SJSA1 (cell line): ENCODE data around the gene CADM4. TPM values are rescaled to one million over a fixed set of nuclear protein-coding genes. Genes with fewer than 3 reads are reported as not detected.

Experiments used
- DNase-seq, 2 experiments: peaks; one replicate each; pipeline ENCODE4 v3.0.0-alpha.2; 2015 to 2020; ENCODE audit warnings: low spot score in 2 of 2, low read depth in 1 of 2
- H3K27ac ChIP-seq: fragments of 250-450 bp; sonication (Bioruptor Pico); 2 replicates; pipeline ENCODE4 v1.5.1; 2020; ENCODE audit warnings: mild to moderate bottlenecking, moderate library complexity
- H3K27me3 ChIP-seq: fragments of 250-450 bp; sonication (Bioruptor Pico); replicated peaks from 2 replicates; pipeline ENCODE4 v1.5.1; 2020; ENCODE audit warnings: mild to moderate bottlenecking, moderate library complexity
- H3K36me3 ChIP-seq: fragments of 250-450 bp; sonication (Bioruptor Pico); 2 replicates; pipeline ENCODE4 v1.5.1; 2020; ENCODE audit warnings: mild to moderate bottlenecking
- H3K4me1 ChIP-seq: fragments of 250-450 bp; sonication (Bioruptor Pico); replicated peaks from 2 replicates; pipeline ENCODE4 v1.6.1; 2021; ENCODE audit warnings: mild to moderate bottlenecking
- H3K4me3 ChIP-seq: fragments of 250-450 bp; sonication (Bioruptor Pico); 2 replicates; pipeline ENCODE4 v1.5.1; 2020; ENCODE audit warnings: mild to moderate bottlenecking
- H3K9me3 ChIP-seq: fragments of 250-450 bp; sonication (Bioruptor Pico); replicated peaks from 2 replicates; pipeline ENCODE4 v1.5.1; 2020; ENCODE audit warnings: mild to moderate bottlenecking
- total RNA-seq: library from RNA; depleted of rRNA; stranded (reverse); fragments of >200 nt; shearing (Covaris generic); gene quantifications from 2 replicates; pipeline ENCODE4 v1.2.3, GENCODE V29; 2014

The CADM4 gene
- total RNA-seq, 1 experiment from 2014 or later, result not detected

DNA sequence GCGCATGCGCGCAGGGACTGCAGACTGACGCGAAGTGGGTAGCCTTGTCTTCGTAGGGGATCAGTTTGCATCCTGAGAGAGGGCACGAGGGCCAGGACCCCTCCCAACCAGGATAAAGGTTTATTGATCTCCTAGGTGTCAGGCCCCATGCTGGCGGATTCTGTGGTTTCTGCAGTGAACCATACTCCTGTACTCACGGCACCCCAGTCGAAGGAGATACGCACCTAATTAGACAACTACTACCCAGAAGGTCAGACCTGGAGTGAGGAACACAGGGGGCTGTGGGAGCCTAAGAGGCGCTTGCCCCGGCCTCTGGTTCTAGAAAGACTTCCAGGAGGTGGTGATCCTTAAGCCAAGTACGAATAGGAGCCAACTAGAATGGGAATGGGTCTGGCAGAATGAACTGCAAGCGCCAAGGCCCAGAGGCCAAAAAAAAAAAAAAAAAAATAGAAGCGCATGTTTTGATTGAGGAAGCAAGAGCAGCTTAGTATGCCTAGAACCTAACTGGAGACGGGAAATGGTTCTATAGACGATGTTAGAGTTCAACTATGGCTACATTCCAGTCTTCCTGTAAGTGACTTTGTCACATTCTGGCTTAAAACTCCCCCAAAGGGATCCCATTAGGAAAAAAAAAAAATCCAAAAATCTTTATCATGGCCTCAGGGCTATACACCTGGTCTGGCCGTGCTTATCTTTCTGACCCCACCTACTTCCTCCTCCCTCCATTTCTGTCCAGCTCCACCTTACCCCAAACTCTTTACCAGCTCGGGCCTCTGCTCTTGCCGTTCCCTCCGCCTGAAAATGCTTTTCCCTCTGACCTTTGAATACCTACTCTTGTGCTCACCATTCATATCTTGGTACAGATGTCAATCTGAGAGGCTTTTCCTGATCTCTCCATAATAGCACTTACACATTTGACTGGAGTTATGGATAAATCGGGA is 19.3 kb downstream of the CADM4 start:
- Histone ChIP-seq H3K27ac (no peak overlapping the region), H3K4me3 (peak overlapping the region; percentile 66), H3K9me3 (no peaks in the 10 kb centered on the region), H3K27me3 (no peaks in the 10 kb centered on the region), H3K4me1 (peaks cover 9% of the 10 kb centered on the region), H3K36me3 (no peaks in the 10 kb centered on the region; the same call in 1 of the 2 replicates)
- DNase-seq, result no peak

DNA sequence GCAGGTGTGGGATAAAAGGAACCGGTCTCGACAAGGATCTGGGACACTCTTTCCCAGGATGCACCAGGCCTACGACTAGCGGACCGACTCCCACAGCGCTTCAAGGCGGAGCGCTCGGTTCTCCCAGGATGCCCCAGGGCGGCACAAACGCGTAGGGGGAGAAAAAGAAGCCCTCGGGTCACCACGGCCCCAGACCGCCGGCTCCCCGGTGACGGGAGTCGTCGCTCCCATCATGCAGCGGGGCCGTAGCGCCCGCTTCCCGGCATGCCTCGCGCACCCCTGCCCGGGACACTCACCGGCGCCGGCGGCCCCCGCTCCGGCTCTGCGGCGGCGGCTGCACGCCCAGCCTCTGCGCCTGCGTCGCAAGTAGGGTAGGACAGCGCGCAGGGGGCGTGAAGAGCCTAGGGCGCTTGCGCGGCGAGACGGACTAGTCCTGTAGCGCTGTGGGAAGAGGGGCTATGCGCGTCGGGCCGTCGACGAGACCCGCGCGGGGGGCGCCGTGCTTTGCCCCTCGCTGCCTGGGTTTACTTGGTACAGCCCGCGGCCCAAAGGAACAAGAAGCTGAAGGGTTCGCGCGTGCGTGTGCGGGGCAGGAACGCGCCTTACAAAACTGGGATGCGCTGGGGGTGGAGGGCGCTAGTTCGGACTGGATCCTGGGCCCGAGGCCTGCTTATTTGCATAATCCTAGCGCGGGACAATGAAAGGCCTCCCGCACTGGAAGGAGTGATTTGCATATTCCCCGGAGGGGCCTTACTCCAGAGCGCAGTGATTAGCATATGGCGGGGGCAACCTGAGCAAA is 20.2 kb downstream of the CADM4 start, which contains the start of gene ZNF428:
Gene ZNF428 (minus strand): TSS at position 368 of the 799 bp plus-strand sequence. CDS start 5,325 bp downstream, outside the sequence.
- Histone ChIP-seq H3K36me3 (no peaks in the 10 kb centered on the region; the same call in 1 of the 2 replicates), H3K4me3 (peak within 1 kb of the TSS; percentile 66), H3K4me1 (peaks cover 9% of the 10 kb centered on the region), H3K27ac (peak within 1 kb of the TSS; percentile 78), H3K27me3 (no peaks in the 10 kb centered on the region), H3K9me3 (no peaks in the 10 kb centered on the region)
- DNase-seq, result peak; percentile 89 to 92

DNA sequence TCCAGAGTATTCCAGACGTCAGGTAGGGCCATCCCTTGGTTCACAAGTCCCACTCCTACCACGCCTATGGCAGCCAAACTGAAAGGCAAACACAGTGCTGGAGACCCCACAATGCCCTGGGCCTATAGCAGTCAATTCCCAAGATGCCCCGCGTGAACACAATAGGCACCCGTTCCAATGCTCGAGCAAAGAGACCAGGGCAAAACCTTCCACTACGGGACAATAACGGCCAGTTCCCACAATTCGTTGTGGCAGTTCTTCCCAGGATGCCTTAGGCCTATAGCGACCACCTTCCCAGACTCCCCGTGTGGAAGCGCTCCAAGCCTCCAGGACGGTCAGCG is 20.8 kb downstream of the CADM4 start:
- Histone ChIP-seq H3K27ac (peak overlapping the region; percentile 78), H3K27me3 (no peaks in the 10 kb centered on the region)
- no peak for DNase-seq

DNA sequence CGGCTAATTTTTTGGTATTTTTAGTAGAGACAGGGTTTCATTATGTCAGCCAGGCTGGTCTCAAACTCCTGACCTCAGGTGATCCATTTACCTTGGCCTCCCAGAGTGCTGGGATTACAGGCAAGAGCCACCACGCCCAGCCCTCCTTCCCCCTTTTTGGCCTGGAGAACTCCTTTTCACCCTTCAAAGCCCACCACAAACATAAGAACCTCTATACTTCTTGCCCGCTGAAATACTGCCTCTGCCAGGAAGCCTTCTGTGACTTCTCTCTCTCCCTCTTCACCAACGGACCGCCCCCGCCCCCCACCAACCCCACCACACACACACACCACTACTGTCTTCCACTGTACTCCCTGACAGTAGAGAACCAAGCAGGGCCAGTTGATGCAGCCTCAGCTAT is 22.7 kb downstream of the CADM4 start:
- Histone ChIP-seq H3K4me1 (peaks cover 9% of the 10 kb centered on the region), H3K27me3 (no peaks in the 10 kb centered on the region), H3K27ac (no peak overlapping the region)

More for the DNA sequence above, 20.8 kb downstream of the CADM4 start:
- Histone ChIP-seq H3K4me3 (peak overlapping the region; percentile 66), H3K9me3 (no peaks in the 10 kb centered on the region), H3K36me3 (peaks cover 3% of the 10 kb centered on the region; the same call in 1 of the 2 replicates), H3K4me1 (peaks cover 9% of the 10 kb centered on the region)

DNA sequence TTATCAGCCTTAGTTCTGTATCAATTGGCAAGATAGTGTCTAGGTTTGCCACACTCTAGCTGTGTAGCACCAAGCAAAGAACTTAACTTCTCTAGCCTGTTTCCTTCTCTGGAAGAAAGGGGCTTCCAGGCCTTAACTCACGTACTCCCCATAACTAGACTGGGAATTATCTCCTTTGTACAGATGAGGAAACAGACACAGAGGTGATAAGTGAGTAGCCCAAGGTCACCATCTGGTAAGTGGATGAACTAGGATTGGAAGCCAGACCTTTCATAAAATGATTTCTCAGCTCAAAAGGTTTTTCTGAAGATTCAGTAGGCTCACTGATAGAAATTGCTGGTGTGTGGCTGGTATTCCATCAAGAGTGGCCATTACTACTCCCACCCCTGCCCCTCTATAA is 23.3 kb downstream of the CADM4 start:
- H3K4me3 ChIP-seq, result no peak overlapping the region
- H3K4me1 ChIP-seq, result peaks cover 9% of the 10 kb centered on the region
- H3K27me3 ChIP-seq, result no peaks in the 10 kb centered on the region
- no peak overlapping the region for H3K27ac ChIP-seq
- peaks cover 21% of the 10 kb centered on the region for H3K36me3 ChIP-seq
- DNase-seq, result no peak
- H3K9me3 ChIP-seq, result no peaks in the 10 kb centered on the region

More for the DNA sequence above, 22.7 kb downstream of the CADM4 start:
- no peak overlapping the region for H3K4me3 ChIP-seq
- no peak for DNase-seq
- H3K36me3 ChIP-seq, result peaks cover 15% of the 10 kb centered on the region
- no peaks in the 10 kb centered on the region for H3K9me3 ChIP-seq

DNA sequence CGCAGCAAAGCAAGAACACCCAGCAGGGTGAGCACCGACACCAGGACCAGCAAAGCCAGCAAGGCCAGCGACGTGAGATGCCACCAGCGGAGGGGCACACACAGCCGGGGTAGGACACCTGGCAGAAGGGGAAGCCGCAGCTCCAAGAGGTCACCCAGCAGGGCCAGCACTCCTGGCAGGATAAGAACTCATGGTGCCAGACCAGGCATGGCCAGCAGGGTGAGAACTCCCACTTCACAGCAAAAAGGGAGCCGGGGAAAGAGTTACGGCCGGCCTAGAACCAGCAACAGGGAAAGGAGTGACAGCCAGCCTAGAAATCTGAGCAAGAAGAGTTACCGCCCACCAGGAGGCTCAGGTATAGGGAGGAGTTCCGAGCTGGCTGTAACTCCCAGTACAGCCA is 27.3 kb downstream of the CADM4 start:
- Histone ChIP-seq H3K4me1 (peaks cover 13% of the 10 kb centered on the region), H3K27ac (no peak overlapping the region), H3K27me3 (no peaks in the 10 kb centered on the region), H3K36me3 (peaks cover 35% of the 10 kb centered on the region), H3K4me3 (no peak overlapping the region), H3K9me3 (no peaks in the 10 kb centered on the region)
- no peak for DNase-seq

DNA sequence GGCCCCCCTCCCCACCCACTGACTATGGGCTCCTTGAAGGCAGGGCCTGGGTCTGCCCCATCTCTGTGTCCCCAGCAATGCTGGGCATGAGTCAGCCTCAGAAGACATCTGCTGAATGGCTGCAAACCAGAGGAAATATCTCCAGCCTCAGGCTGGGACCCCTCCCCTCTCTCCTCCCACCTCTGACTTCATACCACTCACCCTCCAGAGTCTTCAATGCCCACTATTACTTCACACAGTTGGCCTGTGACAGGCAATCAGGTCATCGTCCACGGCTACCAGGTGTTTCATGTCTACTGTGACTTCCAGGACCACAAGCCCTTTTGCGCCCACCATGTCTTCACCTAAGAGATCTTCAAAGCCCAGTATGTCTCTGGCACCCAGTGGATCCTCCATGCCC is 27.9 kb downstream of the CADM4 start, which contains the start of gene SRRM5:
Gene SRRM5 (plus strand): TSS at position 301 of the 400 bp plus-strand sequence. CDS start 34 bp downstream, at position 335.
- Histone ChIP-seq H3K9me3 (no peaks in the 10 kb centered on the region), H3K4me3 (no peak within 1 kb of the TSS), H3K36me3 (peaks cover 39% of the 10 kb centered on the region), H3K27ac (peak within 1 kb of the TSS; percentile 17; the same call in 1 of the 2 replicates), H3K27me3 (no peaks in the 10 kb centered on the region), H3K4me1 (peaks cover 13% of the 10 kb centered on the region)
- no peak for DNase-seq

DNA sequence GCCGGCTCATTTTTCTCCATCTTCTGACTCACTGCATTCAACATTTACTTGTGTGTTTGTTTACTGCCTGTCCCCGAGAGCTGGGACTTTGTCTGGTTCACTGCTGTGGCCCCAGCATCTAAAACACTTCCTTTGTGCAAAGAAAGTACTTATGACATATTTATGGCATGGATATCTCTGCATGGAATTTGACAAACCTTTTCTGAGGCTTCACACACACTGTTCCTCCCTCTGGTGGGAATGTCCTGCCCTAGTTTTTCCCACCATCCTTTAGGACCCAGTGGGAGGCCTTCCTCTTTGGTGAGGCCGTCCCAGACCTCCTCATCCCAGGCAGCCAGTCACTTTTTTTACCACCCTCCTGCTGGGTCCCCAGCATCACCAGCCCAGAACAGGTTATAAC is 29.2 kb downstream of the CADM4 start:
- peaks cover 45% of the 10 kb centered on the region for H3K36me3 ChIP-seq
- peaks cover 13% of the 10 kb centered on the region for H3K4me1 ChIP-seq
- no peaks in the 10 kb centered on the region for H3K27me3 ChIP-seq
- peak in 1 of 2 experiments; percentile 53 for DNase-seq
- H3K27ac ChIP-seq, result peak overlapping the region; percentile 17; the same call in 1 of the 2 replicates
- no peak overlapping the region for H3K4me3 ChIP-seq
- H3K9me3 ChIP-seq, result no peaks in the 10 kb centered on the region

DNA sequence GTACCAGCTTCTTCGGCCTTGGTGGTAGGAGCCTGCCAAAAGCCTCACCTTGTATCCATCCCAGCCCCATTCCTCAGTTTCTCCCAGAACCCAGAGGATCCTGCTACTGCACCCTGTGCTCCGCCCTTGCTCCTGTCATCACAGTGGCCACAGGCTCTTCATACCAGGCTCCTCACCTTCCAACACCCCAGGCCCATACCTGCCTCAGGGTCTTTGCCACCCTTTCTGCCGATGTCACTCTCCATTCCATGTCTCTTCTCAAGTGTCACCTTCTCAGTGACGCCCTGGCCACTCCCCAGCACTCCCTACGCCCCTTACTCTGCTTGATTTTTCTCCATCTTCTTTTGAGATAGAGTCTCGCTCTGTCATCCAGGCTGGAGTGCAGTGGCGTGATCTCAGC is 29.8 kb downstream of the CADM4 start:
- no peak overlapping the region for H3K4me3 ChIP-seq
- DNase-seq, result no peak
- H3K9me3 ChIP-seq, result no peaks in the 10 kb centered on the region
- H3K27me3 ChIP-seq, result no peaks in the 10 kb centered on the region
- no peak overlapping the region for H3K27ac ChIP-seq
- peaks cover 13% of the 10 kb centered on the region for H3K4me1 ChIP-seq
- H3K36me3 ChIP-seq, result peaks cover 45% of the 10 kb centered on the region

DNA sequence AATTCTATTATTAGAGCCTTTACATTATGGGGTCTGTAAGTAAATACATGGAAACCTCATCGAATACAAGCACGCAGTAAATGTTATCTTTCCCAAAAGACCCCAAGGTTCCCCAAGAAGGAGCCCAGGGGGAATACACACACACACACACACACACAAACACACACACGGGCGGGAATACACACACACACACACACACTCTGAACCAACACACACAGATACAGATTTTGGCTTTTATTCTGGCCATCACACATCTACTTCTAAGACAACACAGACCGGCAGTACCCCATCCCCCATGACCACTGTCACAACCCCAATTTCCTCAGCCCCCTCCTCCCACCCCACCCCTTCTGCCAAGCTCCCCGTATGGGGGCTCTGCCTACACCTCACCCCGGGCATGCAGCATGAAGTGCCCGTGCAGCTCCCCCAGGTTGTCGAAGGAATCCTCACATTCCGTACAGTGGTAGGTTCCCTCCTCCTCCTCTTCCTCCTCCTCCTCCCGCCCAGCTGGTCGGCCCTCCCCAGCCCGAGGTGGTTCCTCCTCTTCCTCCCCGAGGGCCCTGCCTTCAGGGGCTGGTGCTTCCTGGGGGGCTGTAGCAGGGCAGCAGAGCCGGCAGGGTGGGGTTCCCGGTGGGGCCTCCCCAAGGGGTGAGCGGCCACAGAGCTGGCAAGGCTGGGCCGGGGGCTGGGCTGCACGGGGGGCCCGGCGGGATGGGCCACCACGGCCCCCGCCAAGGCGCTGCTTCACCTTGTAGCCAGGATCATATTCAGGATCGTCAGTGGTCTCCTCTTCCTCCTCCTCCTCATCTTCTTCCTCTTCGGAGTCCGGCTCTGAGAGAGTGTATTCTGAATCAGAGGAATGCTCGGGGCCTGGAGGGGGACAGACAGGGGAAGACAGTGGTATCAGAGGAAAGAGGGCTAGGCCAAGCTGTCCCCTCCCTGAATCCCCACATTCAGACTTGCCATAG is 32.1 kb downstream of the CADM4 start:
- H3K4me3 ChIP-seq, result no peak overlapping the region
- peaks cover 13% of the 10 kb centered on the region for H3K4me1 ChIP-seq
- no peaks in the 10 kb centered on the region for H3K27me3 ChIP-seq
- peaks cover 46% of the 10 kb centered on the region for H3K36me3 ChIP-seq
- DNase-seq, result no peak
- H3K9me3 ChIP-seq, result no peaks in the 10 kb centered on the region
- H3K27ac ChIP-seq, result no peak overlapping the region

DNA sequence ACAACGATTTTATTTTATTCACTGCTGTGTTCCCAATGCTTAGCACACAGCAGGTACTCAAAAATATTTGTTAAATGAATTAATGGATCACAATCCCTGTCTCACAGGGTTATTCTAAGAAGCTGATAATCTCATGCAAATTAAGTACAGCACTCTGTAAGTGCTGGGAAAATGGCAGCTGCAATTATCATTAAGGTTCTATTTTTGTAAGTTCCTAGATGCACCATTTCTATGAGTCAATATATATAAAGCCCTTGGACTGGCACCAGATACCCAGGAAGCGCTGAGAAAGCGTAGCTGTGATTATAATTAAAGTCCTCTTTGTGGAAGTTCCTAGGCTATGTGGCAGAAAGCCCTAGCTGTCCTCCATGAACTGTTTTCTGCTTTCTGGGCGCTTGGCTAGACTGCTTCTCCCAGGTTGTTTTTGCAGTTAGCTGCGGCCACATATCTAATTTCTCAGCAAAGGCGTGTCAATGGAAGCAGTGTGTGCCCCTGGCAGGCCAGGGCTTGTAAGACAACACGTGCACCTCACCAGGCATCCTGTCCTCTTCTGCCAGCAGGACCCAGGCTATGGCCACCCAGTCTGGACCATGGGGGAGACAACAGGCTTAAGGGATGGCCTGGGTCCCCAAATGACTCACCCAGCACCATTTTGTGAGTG is 33.0 kb downstream of the CADM4 start:
- no peak overlapping the region for H3K4me3 ChIP-seq
- no peaks in the 10 kb centered on the region for H3K27me3 ChIP-seq
- DNase-seq, result no peak
- no peaks in the 10 kb centered on the region for H3K9me3 ChIP-seq
- no peak overlapping the region for H3K27ac ChIP-seq
- H3K36me3 ChIP-seq, result peaks cover 43% of the 10 kb centered on the region
- peaks cover 13% of the 10 kb centered on the region for H3K4me1 ChIP-seq

DNA sequence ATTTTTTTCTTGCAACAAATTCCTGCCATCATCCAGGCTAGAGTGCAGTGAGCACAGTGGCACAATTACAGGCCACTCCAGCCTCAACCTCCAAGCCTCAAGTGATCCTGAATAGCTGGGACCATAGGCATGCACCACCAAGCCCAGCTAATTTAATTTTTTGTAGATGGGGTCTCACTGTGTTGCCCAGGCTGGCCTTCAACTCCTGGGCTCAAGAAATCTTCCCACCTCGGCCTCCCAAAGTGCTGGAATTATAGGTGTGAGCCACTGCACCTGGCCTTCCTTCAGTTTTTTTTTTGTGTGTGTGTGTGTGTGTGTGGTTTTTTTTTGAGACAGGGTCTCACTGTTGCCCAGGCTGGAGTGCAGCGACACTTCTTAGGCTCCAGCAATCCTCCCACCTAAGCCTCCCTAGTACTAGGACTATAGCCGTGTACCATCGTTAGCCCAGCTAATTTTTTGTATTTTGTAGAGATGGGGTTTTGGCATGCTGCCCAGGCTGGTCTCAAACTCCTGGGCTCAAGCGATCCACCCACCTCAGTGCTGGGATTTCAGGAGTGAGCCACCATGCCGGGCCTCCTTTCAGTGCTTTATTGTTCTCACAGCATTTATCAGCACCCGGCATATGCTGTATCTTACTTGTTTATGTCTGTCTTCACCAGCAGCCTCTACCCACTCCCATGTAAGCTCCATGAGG is 33.6 kb downstream of the CADM4 start:
- Histone ChIP-seq H3K4me3 (no peak overlapping the region), H3K36me3 (peaks cover 44% of the 10 kb centered on the region)

More for the DNA sequence above, 33.6 kb downstream of the CADM4 start:
- DNase-seq, result no peak
- H3K9me3 ChIP-seq, result no peaks in the 10 kb centered on the region
- H3K4me1 ChIP-seq, result peaks cover 12% of the 10 kb centered on the region
- H3K27ac ChIP-seq, result no peak overlapping the region
- H3K27me3 ChIP-seq, result no peaks in the 10 kb centered on the region
